CD4-positive, alpha-beta T cell treated with Interleukin-10 for 1 hour (primary cell): ENCODE measurements around the gene OR2V1.
"Not testable (repeated sequence)": the region's sequence is repeated elsewhere in the genome, so short reads cannot be mapped to it uniquely, and the experiment has no call there.

Experiments used
- DNase-seq: peaks from one replicate; pipeline ENCODE4 v3.0.0-alpha.2; 2020

Gene OR2V1

DNA sequence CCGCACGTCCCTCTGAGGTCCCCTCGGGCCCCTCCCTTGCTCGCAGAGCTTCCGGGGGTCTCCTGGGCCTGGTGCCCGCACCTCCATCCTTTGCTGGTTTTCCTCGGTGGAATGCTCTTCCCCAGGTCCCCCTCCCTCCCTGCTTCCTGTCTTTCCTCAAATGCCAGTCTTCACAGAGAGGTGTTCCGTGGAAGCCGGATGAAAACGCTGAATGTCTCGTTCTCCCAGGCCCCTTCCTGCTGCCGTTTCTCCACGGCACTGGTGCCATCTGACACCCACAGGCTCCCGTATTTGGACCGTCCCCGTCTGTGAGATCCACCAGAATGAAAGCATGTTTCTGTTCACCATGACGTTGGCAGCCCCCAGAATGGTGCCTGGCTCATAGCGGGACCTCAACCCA, 4.1 kb downstream of the OR2V1 start:
- no peak for DNase-seq

DNA sequence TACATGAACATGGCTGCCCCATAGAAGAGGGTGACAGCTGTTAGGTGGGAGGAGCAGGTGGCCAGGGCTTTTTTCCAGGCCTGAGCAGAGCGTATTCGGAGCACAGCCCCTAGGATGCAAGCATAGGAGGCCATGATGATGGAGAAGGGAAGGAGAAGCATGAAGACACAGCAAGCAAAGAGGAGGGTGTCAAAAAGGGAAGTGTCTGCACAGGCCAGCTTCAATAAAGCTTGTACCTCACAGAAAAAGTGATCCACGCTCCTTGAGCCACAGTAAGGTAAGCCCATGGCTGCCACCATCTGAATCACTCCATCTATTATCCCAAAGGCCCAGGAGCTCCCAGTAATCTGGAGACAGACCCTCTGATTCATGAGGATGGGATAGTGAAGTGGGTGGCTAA, 6.4 kb downstream of the OR2V1 start:
- no peak for DNase-seq

GRCh38 chr5:181121675-181122561, 9.1 kb downstream of the OR2V1 start:
- no peak for DNase-seq

DNA sequence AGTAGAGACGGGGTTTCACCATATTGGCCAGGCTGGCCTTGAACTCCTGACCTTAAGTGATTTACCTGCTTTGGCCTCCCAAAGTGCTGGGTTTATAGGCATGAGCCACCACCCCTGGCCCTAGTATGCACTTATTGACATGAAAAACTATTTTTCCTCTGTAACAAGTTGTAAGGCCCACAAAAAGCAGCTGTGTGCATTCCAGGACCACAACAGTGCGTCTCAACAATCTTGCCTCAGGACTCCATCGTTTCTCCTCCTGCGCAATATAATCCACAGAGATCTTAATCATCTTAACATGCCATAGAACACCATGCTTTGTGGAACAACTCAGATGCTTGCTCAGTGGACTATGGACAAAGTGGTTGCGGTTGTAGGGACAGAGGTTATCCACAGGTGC, 10.2 kb downstream of the OR2V1 start:
- DNase-seq, result no peak

DNA sequence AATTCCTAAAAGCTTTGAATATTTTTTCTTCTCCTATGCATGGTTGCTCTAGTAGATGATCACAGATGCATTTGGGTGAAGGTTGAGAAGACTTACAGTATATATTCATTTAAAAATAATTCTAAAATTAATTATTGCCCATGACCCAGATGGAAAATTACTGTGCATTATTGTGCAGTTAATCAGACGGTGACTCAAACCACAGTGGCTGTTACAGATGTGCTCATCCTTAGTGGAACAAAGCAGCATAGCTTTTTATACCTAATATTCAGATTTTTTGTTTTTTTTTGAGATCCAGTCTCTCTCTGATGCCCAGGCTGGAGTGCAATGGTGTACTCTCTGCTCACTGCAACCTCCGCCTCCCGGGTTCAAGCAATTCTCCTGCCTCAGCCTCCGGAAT, 10.7 kb downstream of the OR2V1 start:
- DNase-seq, result no peak

DNA sequence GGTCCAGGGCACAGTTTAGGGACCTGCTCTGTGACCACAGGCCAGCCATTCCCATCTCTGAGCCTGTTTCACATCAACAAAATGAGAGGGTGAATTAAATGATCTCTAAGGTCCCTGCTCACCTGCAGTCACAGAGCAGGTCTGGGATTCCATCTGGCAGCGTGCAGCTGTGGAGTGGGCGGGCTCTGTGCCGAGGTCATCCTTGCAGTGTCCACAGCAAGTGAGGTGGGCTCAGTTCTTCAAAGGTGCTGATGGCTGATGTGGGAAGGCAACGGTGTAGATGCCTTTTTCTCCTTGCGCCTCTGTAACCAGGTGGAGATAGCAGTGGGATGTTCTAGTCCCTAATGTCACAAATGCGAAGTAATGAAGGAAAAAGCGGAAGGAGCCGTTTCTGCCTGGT, 11.9 kb downstream of the OR2V1 start:
- no peak for DNase-seq

DNA sequence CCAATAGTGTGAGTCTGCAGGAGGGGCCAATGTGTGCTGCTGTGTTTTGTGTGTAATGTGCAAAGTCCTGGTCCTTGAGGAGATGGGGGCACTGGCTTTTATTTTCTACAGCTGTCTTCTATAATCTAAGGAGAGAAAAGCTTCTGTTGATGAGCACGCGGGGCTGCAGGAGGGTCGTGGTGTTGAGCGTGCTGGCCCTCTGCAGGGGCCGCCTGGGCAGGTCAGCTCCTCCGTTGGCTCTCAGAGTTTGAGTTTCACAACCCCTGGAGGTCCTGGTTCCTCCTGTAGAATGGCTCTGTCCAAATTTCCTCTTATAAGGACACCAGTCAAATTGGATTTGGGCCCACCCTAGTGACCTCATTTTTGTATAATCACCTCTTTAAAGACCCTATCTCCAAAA, 12.6 kb downstream of the OR2V1 start:
- no peak for DNase-seq

DNA sequence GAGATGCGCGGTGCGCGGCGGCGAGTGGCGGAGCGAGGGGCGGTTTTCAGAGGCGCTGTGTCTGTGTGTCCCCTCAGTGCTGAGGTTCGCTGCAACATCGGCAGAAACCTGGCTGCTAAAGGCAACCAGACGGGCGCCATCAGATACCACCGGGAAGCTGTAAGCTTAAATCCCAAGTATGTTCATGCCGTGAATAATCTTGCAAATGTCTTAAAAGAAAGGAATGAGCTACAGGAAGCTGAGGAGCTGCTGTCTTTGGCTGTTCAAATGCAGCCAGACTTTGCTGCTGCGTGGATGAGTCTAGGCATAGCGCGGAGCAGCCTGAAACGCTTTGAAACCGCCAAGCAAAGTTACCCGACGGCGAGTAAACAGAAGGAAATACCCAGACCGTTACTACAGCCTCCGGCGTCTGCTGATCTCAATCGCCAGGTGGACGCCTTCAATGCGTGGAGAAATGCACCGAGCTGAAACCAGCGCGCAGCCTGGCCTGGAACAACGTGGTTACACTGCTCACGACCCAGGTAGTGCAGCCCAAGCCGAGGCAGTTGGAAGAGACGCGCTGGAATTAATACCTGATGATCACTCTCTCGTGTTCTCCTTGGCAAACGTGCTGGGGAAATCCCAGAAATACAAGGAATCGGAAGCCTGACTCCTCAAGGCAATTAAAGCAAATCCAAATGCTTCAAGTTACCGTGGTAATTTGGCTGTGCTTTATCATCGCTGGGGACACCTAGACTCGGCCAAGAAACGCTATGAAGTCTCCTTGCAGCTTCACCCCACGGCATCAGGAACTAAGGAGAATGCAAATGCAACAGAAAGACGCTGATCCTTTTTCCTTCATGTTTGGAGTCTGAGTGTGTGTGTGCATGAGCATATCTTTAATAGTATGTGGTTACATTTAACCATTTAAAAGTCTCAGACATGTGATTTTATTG, 15.9 kb downstream of the OR2V1 start:
- no peak for DNase-seq

DNA sequence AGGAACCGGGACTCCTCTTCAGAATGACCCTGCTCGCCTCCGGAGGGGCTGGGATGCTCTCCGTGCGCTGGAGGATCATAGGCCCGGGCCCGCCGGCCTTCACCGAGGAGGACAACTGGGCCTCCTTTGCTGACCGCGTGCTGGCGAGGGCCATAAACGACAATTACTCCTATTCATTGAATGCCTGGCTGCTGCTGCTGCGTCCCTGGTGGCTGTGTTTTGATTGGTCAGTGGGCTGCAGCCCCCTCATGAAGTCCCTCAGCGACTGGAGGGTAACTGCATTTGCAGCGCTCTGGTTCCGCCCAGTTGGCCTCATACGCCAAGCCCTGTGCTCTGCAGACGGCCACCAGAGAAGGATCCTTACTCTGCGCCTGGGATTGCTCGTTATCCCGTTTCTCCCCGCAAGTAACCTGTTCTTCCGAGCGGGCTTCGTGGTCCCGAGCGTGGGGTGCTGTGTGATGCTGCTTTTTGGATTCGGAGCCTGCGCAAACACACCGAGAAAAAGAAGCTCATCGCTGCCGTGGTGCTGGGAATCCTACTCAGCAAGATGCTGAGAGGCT, 16.6 kb downstream of the OR2V1 start:
- DNase-seq, result no peak

DNA sequence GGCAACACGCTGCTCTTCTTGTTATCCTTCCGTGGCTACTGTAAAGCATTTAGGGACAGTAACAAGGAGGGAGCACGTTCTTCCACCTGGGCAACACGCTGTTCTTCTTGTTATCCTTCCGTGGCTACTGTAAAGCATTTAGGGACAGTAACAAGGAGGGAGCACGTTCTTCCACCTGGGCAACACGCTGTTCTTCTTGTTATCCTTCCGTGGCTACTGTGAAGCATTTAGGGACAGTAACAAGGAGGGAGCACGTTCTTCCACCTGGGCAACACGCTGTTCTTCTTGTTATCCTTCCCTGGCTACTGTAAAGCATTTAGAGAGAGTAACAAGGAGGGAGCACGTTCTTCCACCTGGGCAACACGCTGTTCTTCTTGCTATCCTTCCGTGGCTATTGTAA, 17.4 kb downstream of the OR2V1 start:
- DNase-seq, result not testable (repeated sequence)

- DNase-seq, result no peak
These were observed 18.5 kb downstream of the OR2V1 start for GRCh38 chr5:181112476-181112875.

- no peak for DNase-seq
These were observed 20.0 kb downstream of the OR2V1 start for GRCh38 chr5:181111010-181111409.

DNA sequence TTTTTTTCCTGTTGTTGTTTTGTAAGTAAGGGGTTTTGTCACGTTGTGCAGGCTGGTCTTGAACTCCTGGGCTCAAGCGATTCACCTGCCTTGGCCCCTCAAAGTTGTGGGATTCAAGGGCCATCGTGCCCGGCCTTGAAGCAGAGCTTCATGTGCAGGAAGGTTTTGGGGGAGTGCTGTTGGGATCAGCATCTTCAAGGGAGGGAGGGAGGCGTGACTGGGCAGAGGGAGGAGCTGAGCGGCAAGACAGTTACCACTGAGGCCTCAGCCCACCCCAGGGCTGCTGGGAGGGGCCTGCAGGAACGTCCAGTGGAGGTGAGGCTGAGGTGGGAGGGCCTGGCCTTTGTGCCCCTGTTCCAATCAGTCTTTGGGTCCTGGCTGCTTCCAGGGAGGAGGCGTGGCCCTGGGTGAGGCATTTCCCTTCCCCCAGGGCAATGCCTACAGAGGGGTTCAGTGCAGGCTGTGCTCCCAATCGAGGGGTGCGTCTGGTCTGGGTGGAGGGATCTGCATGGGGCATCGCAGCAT, 21.4 kb downstream of the OR2V1 start:
- DNase-seq, result no peak

GRCh38 chr5:181108578-181109165, 22.3 kb downstream of the OR2V1 start:
- no peak for DNase-seq

DNA sequence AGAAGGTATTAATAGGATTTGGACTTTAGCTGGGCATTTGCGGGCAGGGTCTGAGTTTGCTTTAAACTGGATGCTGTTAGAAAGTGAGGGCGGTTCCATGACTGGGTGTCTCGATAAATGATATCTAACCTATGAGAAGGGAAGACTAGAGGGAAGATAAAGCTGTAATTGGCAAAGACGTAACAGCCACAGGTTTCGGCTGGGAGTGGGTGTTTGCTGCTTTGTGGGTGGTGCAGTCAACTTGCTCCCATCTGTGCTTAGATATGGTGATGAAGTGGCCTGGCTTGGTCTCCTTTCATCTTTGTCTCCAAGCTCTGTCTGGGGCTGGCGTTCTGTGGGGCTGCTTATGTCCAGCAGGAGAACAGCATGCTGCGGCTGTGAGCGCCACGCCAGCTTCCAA, 23.3 kb downstream of the OR2V1 start:
- DNase-seq, result no peak

GRCh38 chr5:181105391-181106025, 25.5 kb downstream of the OR2V1 start:
- no peak for DNase-seq

GRCh38 chr5:181104606-181105390, 26.2 kb downstream of the OR2V1 start:
- not testable (repeated sequence) for DNase-seq

GRCh38 chr5:181104259-181104568, 26.8 kb downstream of the OR2V1 start:
- DNase-seq, result not testable (repeated sequence)

DNA sequence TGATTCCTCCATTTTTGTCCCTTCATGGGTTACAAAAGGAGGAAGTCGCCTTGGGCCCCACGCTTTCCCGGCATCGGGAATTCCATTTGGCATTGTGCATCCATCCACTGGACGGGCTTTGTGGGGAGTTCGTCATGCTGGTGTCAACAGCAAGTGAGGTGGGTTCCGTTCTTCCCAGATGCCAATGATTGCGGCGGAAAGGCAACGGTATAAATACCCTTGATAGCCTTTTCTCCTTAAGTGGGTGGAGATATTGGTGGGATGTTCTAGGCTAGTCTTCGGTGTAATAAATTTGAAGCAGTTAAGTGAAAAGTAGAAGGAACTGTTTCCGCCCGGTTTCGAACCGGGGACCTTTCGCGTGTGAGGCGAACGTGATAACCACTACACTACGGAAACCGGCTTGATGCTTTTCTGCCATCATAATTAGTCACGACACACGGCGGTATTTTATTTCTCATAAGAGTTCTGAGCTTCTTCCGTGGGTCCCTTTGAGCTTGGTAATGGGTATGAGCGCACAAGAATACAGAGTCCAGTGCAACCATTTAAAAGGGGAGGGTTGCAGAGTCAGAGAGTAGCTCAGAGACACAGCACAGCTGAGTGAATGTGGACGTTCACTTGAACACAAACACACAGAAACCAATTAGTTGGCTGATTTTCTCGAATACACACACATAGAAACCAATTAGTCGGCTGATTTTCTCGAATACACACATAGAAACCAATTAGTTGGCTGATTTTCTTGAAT, 28.9 kb downstream of the OR2V1 start:
- not testable (repeated sequence) for DNase-seq

DNA sequence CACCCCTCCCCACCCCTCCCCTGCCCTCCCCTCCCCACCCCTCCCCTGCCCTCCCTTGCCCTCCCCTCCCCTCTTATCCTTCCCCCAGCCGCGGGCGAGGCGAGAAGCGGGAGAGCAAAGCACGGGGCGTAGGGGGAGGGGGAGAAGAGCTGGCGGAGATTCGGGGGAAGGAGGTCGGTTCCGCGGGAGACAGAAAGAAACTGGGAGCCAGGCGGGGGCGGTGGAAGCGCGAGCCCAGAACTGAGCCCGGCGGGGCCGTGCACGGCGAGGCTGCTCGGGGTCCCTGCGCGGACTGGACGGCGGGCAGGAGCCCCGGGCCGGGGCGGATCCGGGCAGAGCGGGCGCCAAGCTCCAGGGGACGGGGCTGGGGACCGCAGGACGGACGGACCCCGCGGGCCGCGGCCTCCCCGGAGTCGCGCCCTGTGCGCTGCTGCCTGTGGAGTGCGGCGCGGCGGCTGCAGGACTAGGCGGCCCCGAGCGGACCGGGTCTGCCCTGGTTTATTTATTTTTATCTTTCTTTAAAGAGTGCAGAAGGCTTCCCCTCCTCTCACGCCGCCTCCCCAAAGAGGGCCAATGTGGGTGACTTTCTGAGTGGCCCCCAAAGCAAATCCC, 29.8 kb downstream of the OR2V1 start:
- DNase-seq, result not testable (repeated sequence)
